Eye (tissue), 1 donor: Measurements from ENCODE around the gene ARHGEF6.
"Not testable (repeated sequence)": the region's sequence is repeated elsewhere in the genome, so short reads cannot be mapped to it uniquely, and the experiment has no call there.

Experiments
- DNase-seq: peaks from one replicate; pipeline ENCODE4 v3.0.0-alpha.2; 2015

ARHGEF6 gene, protein sequence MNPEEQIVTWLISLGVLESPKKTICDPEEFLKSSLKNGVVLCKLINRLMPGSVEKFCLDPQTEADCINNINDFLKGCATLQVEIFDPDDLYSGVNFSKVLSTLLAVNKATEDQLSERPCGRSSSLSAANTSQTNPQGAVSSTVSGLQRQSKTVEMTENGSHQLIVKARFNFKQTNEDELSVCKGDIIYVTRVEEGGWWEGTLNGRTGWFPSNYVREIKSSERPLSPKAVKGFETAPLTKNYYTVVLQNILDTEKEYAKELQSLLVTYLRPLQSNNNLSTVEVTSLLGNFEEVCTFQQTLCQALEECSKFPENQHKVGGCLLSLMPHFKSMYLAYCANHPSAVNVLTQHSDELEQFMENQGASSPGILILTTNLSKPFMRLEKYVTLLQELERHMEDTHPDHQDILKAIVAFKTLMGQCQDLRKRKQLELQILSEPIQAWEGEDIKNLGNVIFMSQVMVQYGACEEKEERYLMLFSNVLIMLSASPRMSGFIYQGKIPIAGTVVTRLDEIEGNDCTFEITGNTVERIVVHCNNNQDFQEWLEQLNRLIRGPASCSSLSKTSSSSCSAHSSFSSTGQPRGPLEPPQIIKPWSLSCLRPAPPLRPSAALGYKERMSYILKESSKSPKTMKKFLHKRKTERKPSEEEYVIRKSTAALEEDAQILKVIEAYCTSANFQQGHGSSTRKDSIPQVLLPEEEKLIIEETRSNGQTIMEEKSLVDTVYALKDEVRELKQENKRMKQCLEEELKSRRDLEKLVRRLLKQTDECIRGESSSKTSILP

DNA sequence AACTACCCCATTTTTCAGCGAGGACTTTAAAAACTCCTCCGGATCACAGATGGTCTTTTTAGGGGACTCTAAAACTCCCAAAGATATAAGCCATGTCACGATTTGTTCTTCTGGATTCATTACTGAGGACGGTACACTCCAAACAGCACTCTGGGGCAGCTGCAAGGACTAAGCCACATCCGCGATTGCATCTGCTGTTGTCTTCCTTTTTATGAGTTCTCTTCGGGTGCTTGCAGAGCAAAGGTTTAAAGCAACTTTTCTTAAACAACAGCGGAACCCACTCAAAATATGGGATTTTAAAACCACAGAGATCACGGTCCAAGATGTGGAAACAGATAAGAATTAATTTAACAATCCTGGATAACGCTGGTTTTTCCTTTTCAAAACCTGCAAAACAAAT is at the start of gene ARHGEF6:
TSS of gene ARHGEF6 (minus strand) at position 170 of the 400 bp plus-strand sequence. CDS start at position 120, 50 bp downstream.
- DNase-seq = no peak

DNA sequence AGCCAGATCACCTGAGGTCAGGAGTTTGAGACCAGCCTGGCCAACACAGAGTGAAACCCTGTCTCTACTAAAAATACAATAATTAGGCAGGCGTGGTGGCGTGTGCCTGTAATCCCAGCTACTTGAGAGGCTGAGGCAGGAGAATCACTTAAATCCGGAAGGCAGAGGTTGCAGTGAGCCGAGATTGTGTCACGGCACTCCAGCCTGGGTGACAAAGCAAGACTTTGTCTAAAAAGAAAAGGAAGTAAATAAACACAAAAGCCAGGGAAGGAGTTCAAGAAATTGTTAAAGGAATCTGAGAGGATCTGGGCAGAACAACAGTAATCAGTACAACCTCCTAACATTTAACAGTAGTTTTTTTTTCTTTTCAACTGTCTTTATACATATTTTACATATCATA is 48.7 kb upstream of the ARHGEF6 start:
- DNase-seq = no peak

DNA sequence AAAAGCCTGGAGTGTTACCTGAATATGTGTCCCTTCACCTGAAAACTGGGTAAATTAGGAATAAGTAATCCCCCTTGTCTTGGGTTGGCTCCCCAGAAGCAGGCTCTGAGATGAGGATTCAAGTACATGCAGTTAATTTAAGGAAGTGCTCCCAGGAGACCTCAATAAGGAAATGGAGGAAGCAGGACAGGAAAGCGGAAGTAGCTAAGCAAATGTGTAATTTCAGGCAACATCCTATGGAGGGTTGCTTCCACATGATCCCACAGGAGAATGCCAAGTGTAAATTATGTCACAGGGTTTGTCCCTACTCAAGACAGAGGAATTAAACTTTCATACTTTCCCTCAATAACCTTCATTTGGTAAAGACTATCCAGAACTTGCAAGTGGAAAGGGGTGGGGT is 48.1 kb upstream of the ARHGEF6 start:
- DNase-seq = no peak

DNA sequence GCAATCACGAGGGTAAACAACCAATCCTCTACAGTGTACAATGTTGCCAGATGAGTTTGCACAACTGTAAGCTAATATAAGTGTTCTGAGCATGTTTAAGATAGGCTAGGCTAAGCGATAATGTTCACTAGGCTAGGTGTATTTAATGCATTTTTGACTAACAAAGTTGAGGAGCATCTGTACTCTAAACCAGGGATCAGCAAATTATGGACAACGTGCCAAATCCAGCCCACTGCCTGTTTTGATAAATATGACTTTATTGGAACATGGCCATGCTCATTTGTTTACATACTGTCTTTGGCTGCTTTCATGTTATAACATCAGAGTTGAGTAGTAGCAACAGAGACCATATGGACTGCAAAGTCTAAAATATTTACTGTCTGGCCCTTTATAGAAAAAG is 46.3 kb upstream of the ARHGEF6 start:
- no peak for DNase-seq

DNA sequence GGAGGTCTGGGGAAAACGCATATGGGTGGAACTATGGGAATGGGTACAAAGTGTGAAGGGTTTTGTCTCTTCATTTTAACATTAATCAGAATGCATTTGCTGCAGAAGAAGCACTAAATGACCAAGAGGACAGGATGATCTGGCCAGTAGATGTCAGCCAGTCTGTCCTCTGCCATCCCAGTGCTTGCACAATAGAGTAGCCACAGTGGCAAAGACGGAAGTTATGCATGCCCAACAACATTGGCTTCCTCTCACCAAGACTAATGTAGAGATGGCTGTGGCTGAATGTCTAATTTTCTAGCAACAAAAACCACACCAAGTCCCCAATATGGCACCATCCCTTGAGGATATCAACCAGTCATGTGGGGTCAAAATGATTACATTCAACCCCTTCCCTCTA is 45.0 kb upstream of the ARHGEF6 start:
- no peak for DNase-seq

DNA sequence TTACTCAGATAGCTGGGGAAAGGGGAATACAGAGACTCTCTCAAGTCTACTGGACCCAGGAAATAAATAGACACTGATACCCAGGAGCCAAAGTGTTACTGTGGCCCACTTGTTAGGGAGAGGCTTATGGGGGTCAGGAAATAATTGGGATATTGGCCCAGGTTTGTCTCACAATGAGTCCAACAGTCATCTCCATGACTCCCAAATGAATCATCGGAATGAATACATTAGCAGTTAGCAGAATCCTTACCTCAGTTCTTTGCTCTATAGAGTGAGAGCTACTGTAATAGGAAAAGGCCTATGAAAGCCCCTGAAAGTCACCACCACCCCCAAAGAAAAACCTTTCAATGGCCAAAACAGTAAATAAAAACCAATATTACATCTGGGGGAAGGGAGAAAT is 42.4 kb upstream of the ARHGEF6 start:
- no peak for DNase-seq

DNA sequence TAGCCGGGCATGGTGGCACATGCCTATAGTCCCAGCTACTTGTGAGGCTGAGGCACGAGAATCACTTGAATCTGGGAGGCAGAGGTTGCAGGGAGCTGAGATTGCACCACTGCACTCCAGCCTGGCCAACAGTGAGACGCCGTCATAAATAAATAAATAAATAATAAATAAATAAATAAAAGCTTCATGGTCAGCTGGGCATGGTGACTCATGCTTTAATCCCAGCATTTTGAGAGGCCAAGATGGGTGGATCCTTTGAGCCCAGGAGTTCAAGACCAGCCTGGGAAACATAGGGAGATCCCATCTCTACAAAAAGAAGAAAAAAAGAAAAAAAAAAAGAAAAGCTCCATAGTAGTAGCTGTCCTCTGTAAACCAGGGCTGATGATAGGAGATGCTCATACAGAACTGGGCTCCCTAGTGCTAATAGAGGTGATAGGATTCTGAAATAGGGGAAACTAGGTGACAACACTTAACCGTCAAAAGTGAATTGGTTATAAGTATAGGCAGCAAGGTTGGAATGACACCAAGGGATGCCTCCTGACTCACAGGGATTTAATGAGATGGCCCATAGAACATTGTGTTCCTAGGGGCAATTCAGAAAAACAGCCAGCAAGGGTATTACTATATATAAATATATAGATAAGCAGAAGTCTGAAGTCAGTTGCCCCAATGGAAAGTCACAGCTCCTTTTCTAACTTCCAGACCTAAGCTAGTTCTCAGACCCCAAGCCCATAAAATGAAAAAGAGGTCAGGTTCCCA is 41.8 kb upstream of the ARHGEF6 start:
- DNase-seq = no peak

DNA sequence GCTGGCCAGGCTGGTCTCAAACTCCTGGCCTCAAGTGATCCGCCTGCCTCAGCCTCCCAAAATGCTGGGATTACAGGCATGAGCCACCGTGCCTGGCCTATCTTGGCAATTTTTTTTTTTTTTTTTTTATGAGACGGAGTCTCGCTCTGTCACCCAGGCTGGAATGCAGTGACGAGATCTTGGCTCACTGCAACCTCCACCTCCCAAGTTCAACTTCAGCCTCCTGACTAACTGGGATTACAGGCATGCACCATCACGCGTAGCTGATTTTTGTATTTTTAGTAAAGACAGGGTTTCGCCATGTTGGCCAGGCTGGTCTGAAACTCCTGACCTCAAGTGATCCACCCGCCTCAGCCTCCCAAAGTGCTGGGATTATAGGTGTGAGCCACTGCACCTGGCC is 39.0 kb upstream of the ARHGEF6 start:
- not testable (repeated sequence) for DNase-seq

DNA sequence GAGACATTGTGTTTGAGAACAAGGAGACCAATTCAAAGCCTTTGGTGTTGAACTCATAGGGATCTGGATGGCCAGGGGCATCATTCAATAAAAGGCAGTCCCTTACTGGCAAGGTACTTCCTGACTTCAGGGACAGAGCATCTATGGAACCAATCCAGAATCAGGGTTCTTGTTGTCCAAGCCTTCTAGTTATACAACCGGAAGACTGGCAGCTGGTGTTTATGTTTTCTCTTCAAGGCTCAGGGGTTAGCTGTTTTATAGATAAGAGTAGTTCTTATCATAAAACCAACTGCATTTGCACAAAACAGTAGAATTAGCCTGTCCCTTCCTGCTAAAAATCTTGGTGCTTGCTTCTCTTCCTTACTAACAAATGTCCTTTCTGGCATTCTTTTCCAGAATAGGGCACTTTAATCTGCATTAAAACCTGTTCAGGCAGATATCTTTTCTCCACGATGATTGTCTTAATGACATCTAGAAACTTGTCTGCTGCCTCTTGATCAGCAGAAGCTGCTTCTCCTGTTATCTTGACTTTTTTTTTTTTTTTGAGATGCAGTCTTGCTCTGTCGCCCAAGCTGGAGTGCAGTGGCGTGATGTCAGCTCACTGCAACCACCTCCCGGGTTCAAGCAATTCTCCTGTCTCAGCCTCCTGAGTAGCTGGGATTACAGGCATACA is 38.4 kb upstream of the ARHGEF6 start:
- DNase-seq = no peak

DNA sequence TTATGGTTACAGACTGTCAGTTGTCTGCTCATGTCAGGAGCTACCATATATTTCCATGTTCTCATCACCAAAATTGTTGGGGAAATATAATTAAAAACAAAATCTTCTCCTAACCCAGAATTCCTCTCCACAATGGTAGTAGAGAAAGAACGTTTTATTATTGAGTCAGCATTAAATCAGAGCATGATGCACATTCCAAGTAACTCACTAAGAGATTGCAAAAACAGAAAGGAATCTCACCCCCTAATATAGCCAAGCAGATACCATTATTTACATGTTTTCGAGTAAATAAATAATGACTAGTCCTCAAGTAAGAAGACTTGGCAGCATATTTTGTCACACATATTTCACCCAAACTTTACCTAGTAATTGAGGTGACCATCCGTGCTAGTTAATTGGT is 36.2 kb upstream of the ARHGEF6 start:
- no peak for DNase-seq

DNA sequence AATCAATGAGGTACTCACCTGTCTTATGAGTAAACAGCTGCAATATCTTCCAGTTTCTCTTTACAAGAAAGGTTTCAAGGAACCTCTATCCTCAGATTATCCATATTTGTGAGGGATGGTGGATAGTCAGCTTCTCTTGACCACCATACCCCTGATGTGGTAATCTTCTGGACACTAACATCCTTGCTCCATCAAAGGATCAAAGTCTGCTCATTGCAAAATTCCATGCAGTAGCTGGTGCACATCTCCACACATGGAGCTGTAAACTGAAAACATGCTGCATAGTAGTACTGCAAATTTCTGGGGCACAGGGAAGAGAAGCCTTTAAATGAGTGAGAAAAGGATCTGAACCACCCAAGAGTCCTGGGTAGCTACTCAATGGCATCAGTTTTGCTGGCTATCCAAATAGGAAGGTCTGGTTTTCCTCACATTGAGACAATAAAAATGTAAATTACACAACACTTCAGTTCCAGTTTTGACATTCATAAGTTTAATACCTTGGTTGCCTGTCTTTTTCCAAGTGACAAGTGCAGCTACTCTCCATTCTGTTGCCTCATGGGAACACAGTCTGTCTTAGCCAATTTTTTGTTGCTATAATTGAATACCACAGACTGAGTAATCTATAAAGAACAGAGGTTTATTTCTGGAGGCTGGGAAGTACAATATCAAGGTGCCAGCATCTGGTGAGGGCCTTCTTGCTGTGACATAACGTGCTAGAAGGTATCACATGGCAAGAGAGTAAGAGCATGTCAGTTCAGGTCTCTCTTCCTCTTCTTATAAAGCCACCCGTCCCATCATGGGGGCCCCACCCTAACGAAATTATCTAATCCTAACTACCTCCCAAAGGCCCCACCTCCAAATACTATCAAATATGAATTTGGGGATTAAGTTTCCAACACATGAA is 34.4 kb upstream of the ARHGEF6 start:
- no peak for DNase-seq

DNA sequence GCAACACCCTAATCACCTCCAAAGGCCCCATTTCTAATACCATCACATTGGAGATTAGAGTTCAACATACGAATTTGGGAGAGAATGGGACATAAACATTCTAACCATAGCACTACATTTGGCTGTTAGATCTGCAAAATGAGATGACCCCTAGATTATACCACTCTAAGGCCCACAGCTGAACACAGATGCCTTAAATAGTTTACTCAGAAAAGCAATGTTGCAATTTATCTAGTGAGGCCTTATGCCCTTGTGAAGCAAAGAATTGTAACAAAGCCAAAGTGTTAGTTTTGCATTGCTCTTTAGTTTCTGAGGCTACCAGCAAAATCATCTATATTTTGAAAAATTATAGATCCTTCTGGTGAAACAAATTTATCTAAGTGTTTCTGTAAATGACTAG is 31.6 kb upstream of the ARHGEF6 start:
- no peak for DNase-seq

DNA sequence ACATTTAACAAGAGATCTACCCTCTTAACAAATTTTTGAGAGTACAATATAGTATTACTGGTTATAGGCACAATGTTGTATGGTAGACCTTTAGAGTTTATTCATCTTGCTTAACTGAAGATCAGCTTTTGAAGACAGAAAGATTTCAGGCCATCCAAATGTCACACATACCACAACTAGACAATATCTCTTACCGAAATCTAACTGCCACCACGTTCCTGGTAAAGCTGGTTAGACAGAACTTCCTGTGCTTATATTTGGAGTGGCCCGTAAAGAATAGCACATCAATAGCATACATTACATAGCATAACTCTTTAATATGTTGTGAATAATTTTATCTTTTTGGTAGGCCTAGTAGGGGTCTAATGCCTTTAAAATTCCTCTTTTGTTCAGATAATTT is 29.8 kb upstream of the ARHGEF6 start:
- DNase-seq = no peak

DNA sequence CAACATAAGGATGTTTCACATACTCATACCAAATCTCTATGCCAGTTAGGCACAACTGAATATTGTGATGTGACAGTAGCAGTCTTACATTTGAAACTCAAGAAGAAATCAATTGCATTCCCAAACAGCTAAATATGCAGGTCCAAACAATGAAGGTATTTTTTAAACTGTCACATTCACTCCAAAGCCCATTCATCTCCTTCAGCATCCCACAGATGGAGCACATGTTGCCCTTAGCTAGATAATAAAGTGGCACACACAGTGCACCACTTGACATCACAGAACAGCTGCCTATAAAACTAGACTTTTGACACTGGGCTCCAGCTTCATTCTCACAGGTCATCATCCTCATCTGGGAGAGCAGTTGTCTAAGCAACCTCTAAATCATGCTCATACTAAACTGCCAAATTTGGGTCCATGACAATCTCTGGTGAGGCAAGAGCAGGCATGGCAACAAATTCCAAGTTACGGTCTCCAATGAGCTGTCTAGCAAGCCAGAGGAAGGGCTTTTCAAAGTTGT is 26.2 kb upstream of the ARHGEF6 start:
- no peak for DNase-seq

DNA sequence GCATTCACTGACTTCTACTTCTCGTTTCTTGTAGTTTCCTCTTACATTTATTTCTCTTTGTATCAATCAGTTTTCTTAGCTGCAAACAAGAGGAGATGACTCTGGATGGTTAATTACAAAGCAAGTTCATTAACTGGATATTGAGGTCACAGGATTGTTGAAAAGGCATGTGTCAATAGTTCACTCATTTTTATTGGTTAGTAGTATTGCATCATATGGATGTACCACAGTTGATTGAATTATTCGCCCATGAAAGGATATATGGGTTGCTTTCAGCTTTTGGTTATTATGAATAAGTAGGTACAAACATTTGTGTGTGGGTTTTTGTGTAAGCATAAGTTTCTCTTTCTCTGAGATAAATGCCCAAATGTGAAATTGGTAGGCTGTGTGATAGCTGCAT is 21.8 kb upstream of the ARHGEF6 start:
- DNase-seq = peak; percentile 8

DNA sequence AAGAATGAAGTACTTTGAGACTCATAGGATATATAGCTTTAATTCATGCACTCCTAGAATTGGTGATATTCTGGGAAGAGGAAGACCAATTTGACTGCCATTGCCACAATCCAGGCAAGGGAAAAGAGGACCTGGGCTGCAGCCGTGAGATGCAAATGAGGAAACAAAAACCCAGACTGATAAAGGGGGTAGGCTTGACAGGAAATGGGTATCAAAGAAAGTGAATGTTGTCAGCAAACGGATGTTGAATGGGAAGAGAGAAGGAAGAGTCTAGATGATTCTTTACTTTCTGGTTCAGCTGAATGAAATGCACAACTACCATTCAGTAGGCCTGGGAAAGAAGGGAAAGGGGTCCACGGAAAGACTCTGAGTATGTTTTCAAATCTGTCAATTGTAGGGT is 17.1 kb upstream of the ARHGEF6 start:
- DNase-seq = no peak

DNA sequence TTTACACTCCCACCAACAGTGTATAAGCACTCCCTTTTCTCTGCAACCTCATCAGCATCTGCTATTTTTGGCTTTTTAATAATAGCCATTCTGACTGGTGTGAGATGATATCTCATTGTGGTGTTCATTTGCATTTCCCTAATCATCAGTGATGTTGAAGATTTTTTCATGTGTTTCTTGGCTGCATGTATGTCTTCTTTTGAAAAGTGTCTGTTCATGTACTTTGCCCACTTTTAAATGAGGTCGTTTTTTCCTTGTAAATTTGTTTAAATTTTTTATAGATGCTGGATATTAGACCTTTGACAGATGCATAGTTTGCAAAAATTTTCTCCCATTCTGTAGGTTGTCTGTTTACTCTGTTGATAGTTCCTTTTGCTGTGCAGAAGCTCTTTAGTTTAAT is 14.4 kb upstream of the ARHGEF6 start:
- DNase-seq = not testable (repeated sequence)

DNA sequence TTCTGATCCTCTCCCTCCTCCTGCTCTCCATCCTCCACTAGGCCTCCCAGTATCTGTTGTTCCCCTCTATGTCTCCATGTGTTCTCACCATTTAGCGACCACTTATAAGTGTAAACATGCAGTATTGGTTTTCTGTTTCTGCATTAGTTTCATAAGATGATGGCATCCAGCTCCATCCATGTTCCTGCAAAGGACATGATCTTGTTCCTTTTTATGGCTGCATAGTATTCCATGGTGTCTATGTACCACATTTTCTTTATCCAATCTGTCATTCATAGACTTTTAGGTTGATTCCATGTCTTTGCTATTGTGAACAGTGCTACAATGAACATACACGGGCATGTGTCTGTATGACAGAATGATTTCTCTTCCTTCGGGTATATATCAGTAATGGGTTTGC is 13.9 kb upstream of the ARHGEF6 start:
- DNase-seq = not testable (repeated sequence)

DNA sequence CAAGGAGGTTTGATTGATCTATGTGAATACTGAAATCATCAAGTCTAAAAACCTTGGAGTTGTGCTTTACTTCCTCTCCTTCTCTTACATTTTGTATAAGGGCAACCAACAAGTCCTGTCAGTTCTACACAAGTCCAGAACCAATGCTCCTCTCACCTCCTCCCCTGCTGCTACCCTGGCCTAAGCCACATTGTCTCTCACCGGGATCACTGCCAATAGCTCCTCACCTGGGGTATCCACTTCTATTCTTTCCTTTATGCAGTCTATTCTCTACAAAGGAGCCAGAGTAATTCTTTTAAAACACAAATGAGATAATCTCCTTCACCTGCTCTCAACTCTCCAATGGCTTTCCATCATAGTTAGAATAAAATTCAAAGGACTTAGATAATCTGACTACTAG is 13.3 kb upstream of the ARHGEF6 start:
- DNase-seq = no peak

DNA sequence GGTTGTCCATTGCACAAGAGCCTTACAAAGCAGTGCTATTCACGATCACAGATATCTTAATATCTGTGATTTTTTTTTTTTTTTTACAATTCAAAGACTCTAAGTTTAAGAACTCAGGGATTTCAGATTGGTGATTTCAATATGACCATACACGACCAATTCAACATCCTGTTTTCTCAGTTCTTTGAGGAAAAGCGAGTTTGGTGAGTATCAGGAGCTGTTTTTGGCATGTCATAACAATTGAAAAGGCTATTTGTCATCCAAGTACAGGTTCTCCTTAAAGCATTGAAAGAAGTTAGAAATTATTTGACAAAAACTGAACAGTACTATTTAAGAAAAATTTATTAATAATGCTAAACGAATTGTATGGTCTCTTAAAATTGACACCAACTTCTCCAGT is 9.1 kb upstream of the ARHGEF6 start:
- no peak for DNase-seq

DNA sequence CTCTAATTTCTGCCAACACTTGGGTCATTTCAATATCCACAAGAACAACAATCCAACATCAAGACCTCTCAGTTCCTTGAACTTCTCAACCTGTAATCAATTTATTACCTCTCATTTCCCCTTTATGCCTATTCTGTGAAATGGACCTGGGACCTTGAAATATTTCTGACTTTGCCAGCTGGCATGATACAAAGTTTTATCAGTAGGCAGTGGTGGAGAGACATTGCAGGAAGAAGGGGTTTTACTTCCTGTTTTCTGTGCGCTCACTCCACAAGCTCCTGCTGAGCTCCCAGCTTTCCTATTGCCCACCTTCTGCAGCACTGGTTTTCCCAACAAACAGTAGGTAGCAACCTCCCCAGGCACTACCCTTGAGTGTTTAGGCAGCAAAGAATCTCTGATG is 3.5 kb upstream of the ARHGEF6 start:
- DNase-seq = no peak

DNA sequence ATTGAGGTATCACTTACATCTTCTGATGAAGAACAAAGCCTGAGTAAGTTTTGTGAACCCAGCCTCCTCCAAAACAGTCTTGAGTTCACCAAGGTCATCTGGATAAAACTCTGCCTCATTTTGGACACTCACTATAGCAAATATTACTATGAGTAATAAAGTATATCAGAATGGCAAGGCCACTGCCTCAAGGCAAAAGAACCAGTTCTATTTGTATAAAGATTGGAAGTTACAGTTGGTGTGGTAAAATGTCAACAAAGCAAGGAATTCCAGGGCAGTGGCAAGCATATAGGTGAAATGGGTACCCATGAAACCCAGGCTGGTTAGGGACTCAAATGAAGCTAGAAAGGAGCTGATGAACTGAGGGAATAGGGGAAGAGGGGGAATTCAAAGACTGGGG is 2.4 kb upstream of the ARHGEF6 start:
- DNase-seq = no peak
